HCT116 (cell line): Measurements from ENCODE around the gene ATG4C. TPM values are rescaled to one million over a fixed set of nuclear protein-coding genes. Genes with fewer than 3 reads are reported as not detected.
A peak's percentile ranks its signal among the peaks of the same experiment; 100 is the strongest.

Source experiments
- ATAC-seq: fragments of 200-7000 bp; cut with Tn5 transposase; 2 replicates; pipeline ENCODE4 v1.9.1; 2020; ENCODE audit warnings: mild to moderate bottlenecking, moderate library complexity
- BruUV-seq: library from RNA; stranded (reverse); fragments of 400-500 nt; replicated peaks from 2 replicates; lab custom pipeline; 2021; lab: Mats Ljungman, UMichigan
- CTCF ChIA-PET: fragments of 300-600 bp; sonication (Branson Sonifier 250); formaldehyde crosslinking; loops from one replicate; lab custom pipeline; 2021; ENCODE audit warnings: antibody characterized with exemption; lab: Charles Lee
- POLR2A ChIA-PET: fragments of 300-600, 350-600 bp; sonication (Branson Sonifier 250); formaldehyde crosslinking; loops from one replicate; lab custom pipeline; 2021; ENCODE audit warnings: antibody characterized with exemption; lab: Charles Lee
- RAD21 ChIA-PET, 2 experiments: fragments of 300-600 bp; sonication (Branson Sonifier 250); formaldehyde crosslinking; loops; one replicate each; lab custom pipeline; 2023; ENCODE audit warnings: low total read pairs in 2 of 2; ENCODE audit not compliant: uncharacterized antibody in 2 of 2, unreplicated experiment in 2 of 2, low non-redundant PET in 1 of 2; lab: Charles Lee
- DNase-seq: peaks from one replicate; pipeline ENCODE4 v3.0.0-alpha.2; 2010; ENCODE audit warnings: low read depth, low spot score
- H2AFZ ChIP-seq: fragments of 200-600 bp; shearing (Covaris generic), sonication (generic); 2 replicates; pipeline ENCODE4 v1.6.1; 2017; ENCODE audit warnings: low read depth, mixed run types, mixed read lengths, antibody characterized with exemption, low read length; ENCODE audit not compliant: poor library complexity, severe bottlenecking
- H3K27ac ChIP-seq: 2 replicates; pipeline ENCODE4 v1.5.1; 2012; ENCODE audit warnings: low read depth, low read length
- H3K27me3 ChIP-seq: fragments of 200-600 bp; sonication (generic); 2 replicates; pipeline ENCODE4 v1.6.1; 2016; ENCODE audit warnings: mixed run types, low read length, mixed read lengths; ENCODE audit not compliant: insufficient read depth
- H3K36me3 ChIP-seq, 2 experiments: fragments of 200-500 bp in 1 of 2; fragments of 200-600 bp in 1 of 2; sonication (Bioruptor generic) in 1 of 2; sonication (generic) in 1 of 2; 2 replicates each; pipeline versions ENCODE4 v1.5.1 to v1.6.1; 2014 to 2016; ENCODE audit warnings: low read length in 2 of 2, inconsistent platforms in 1 of 2, mixed read lengths in 1 of 2, mixed run types in 1 of 2; ENCODE audit not compliant: insufficient read depth in 2 of 2, control insufficient read depth in 1 of 2
- H3K4me1 ChIP-seq, 2 experiments: fragments of 200-600 bp in 1 of 2; sonication (generic) in 1 of 2; 2 replicates each; pipeline versions ENCODE4 v1.5.1 to v1.6.1; 2012 to 2017; ENCODE audit warnings: low read length in 2 of 2, inconsistent platforms in 1 of 2, mild to moderate bottlenecking in 1 of 2, mixed read lengths in 1 of 2, mixed run types in 1 of 2, moderate library complexity in 1 of 2; ENCODE audit not compliant: insufficient read depth in 2 of 2, control insufficient read depth in 1 of 2
- H3K4me2 ChIP-seq: fragments of 200-600 bp; sonication (generic); 2 replicates; pipeline ENCODE4 v1.6.1; 2017; ENCODE audit warnings: mixed run types, low read length, mixed read lengths
- H3K4me3 ChIP-seq, 2 experiments: fragments of 200-600 bp in 1 of 2; sonication (generic) in 1 of 2; replicated peaks in 1 of 2; 2 replicates each; pipeline ENCODE4 v1.5.1; 2011 to 2016; ENCODE audit warnings: low read length in 2 of 2, control low read depth in 1 of 2, low read depth in 1 of 2, mild to moderate bottlenecking in 1 of 2, mixed read lengths in 1 of 2, mixed run types in 1 of 2
- H3K79me2 ChIP-seq: fragments of 200-600 bp; sonication (generic); 2 replicates; pipeline ENCODE4 v1.6.1; 2017; ENCODE audit warnings: mild to moderate bottlenecking, mixed run types, low read length, moderate library complexity, mixed read lengths; ENCODE audit not compliant: insufficient read depth
- H3K9ac ChIP-seq: fragments of 200-600 bp; sonication (generic); 2 replicates; pipeline ENCODE4 v1.6.1; 2016; ENCODE audit warnings: low read length, mixed read lengths
- H3K9me2 ChIP-seq: fragments of 200-600 bp; sonication (generic), shearing (Covaris generic); 2 replicates; pipeline ENCODE4 v1.6.1; 2017; ENCODE audit warnings: mixed run types, mild to moderate bottlenecking, moderate library complexity; ENCODE audit not compliant: insufficient read depth
- H3K9me3 ChIP-seq, 2 experiments: fragments of 200-500 bp in 1 of 2; fragments of 200-600 bp in 1 of 2; sonication (Bioruptor generic) in 1 of 2; sonication (generic) in 1 of 2; 2 replicates each; pipeline ENCODE4 v1.6.1; 2014 to 2017; ENCODE audit warnings: low read length in 2 of 2, mixed read lengths in 2 of 2, inconsistent platforms in 1 of 2, low read depth in 1 of 2, mild to moderate bottlenecking in 1 of 2, mixed run types in 1 of 2, moderate library complexity in 1 of 2; ENCODE audit not compliant: control insufficient read depth in 1 of 2, insufficient read depth in 1 of 2
- H4K20me1 ChIP-seq: fragments of 200-600 bp; sonication (generic), shearing (Covaris generic); 2 replicates; pipeline ENCODE4 v1.6.1; 2017; ENCODE audit warnings: mixed run types, mild to moderate bottlenecking, moderate library complexity; ENCODE audit not compliant: insufficient read depth
- CBX3 ChIP-seq: IDR thresholded peaks from 2 replicates; pipeline ENCODE4 v1.6.1; 2012; ENCODE audit warnings: low read depth
- CTCF ChIP-seq, 3 experiments: fragments of 200-600 bp in 1 of 3; sonication (generic) in 1 of 3; IDR thresholded peaks in 2 of 3; conservative IDR thresholded peaks in 1 of 3; 2 replicates each; pipeline ENCODE4 v1.5.1; 2012 to 2017; ENCODE audit warnings: low read depth in 2 of 3, low read length in 2 of 3, antibody characterized with exemption in 1 of 3, borderline replicate concordance in 1 of 3, control low read depth in 1 of 3, mild to moderate bottlenecking in 1 of 3, mixed read lengths in 1 of 3, mixed run types in 1 of 3, moderate library complexity in 1 of 3; ENCODE audit not compliant: insufficient read depth in 1 of 3
- EGR1 ChIP-seq: IDR thresholded peaks from 2 replicates; pipeline ENCODE4 v1.6.1; 2012; ENCODE audit warnings: low read depth
- POLR2AphosphoS5 ChIP-seq: IDR thresholded peaks from 2 replicates; pipeline ENCODE4 v1.6.1; 2011; ENCODE audit warnings: mild to moderate bottlenecking, low read depth, low read length, moderate library complexity
- RAD21 ChIP-seq: IDR thresholded peaks from 2 replicates; pipeline ENCODE4 v1.6.1; 2012; ENCODE audit warnings: low read depth, mild to moderate bottlenecking
- SP1 ChIP-seq: IDR thresholded peaks from 2 replicates; pipeline ENCODE4 v1.6.1; 2012; ENCODE audit warnings: low read depth
- TCF7L2 ChIP-seq: IDR thresholded peaks from 2 replicates; pipeline ENCODE4 v1.7.0; 2011; ENCODE audit warnings: borderline replicate concordance, inconsistent platforms; ENCODE audit not compliant: insufficient read depth, insufficient read length; ENCODE audit errors: extremely low read depth
- YY1 ChIP-seq: IDR thresholded peaks from 2 replicates; pipeline ENCODE4 v1.6.1; 2011; ENCODE audit warnings: low read length, low read depth, moderate library complexity, mild to moderate bottlenecking; ENCODE audit not compliant: insufficient replicate concordance; ENCODE audit errors: extremely low read depth
- intact Hi-C: fragments of 100-400 bp; cut with micrococcal nuclease; formaldehyde crosslinking; loops from 2 replicates; pipeline ENCODE4 v1.10.0; 2022
- total RNA-seq: library from RNA; stranded (reverse); gene quantifications from one replicate; pipeline ENCODE4 v1.2.1, GENCODE V29; 2021; ENCODE audit not compliant: unreplicated experiment
- TF ChIP-seq, protein P1 (sequence below): IDR thresholded peaks from 2 replicates; pipeline ENCODE4 v1.6.1; 2012

Gene ATG4C
- total RNA-seq, 1 experiment from 2014 or later: 11.8 TPM

GRCh38 chr1:62906428-62906886 lies 122.5 kb downstream of the ATG4C start:
- ATAC-seq (peak; percentile 93), DNase-seq (peak; percentile 21)
- intact Hi-C loops: no loop called here
- Histone ChIP-seq H3K9me3 (no peaks in the 10 kb centered on the region), H3K36me3 (no peaks in the 10 kb centered on the region), H3K27me3 (no peaks in the 10 kb centered on the region), H3K27ac (no peak overlapping the region), H4K20me1 (no peaks in the 10 kb centered on the region), H3K4me3 (no peak overlapping the region), H3K79me2 (no peaks in the 10 kb centered on the region), H3K4me1 (no peaks in the 10 kb centered on the region), H3K9ac (no peak overlapping the region), H3K9me2 (no peaks in the 10 kb centered on the region), H2AFZ (peak overlapping the region; percentile 74), H3K4me2 (peak overlapping the region; percentile 66)
- ChIA-PET POLR2A (no interaction called here), CTCF (interaction anchor here (0.7 to 3.7 kb wide), 9 partner anchors 9 to 73 kb away, joined by 3 to 18 read pairs (median 5); no protein-coding TSS in a partner anchor), RAD21 (no interaction called here)
- BruUV-seq: no TSS peak
- peak; percentile 27; the same call in 1 of the 2 replicates for TF ChIP-seq RAD21
- TF ChIP-seq YY1: no peak
- no peak for TF ChIP-seq EGR1
- TF ChIP-seq CTCF (IDR thresholded peaks at IDR 0.05 in 2 of 3, conservative IDR thresholded peaks at IDR 0.05 in 1 of 3; ENCODE audit: borderline replicate concordance in 1 of 3, insufficient read depth in 1 of 3, low read depth in 2 of 3, low read length in 2 of 3): peak; percentile 62 to 82 (median 78)
- no peak for TF ChIP-seq TCF7L2
- no peak for TF ChIP-seq CBX3
- no peak for TF ChIP-seq SP1
- TF ChIP-seq, protein P1, sequence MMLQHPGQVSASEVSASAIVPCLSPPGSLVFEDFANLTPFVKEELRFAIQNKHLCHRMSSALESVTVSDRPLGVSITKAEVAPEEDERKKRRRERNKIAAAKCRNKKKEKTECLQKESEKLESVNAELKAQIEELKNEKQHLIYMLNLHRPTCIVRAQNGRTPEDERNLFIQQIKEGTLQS: no peak
- no peak for TF ChIP-seq POLR2AphosphoS5
